Keratinocyte (primary cell): ENCODE data around the gene BSDC1. TPM values are rescaled to one million over a fixed set of nuclear protein-coding genes. Genes with fewer than 3 reads are reported as not detected.

Experiments used
- DNase-seq: peaks from one replicate; pipeline ENCODE4 v3.0.0-alpha.2; 2011; ENCODE audit warnings: low read depth, missing footprints, low spot score
- FAIRE-seq: peaks from 2 replicates; lab custom pipeline; 2011; peaks lifted over from hg19 to GRCh38; lab: Jason Lieb, UNC
- H2AFZ ChIP-seq: 2 replicates; pipeline ENCODE4 v1.6.0; 2012; ENCODE audit warnings: low read length, control low read depth, inconsistent platforms; ENCODE audit not compliant: control insufficient read depth
- H3K27ac ChIP-seq: 2 replicates; pipeline ENCODE4 v1.5.1; 2011; ENCODE audit warnings: low read length; ENCODE audit not compliant: control insufficient read depth, insufficient read depth
- H3K27me3 ChIP-seq: 3 replicates; pipeline ENCODE4 v1.6.0; 2011; ENCODE audit warnings: low read length; ENCODE audit not compliant: control insufficient read depth, insufficient read depth; ENCODE audit errors: extremely low read depth
- H3K36me3 ChIP-seq, 2 experiments: 2 replicates in 1 of 2; 3 replicates in 1 of 2; pipeline ENCODE4 v1.5.1; 2011; ENCODE audit warnings: low read length in 2 of 2, mild to moderate bottlenecking in 1 of 2; ENCODE audit not compliant: control insufficient read depth in 2 of 2, insufficient read depth in 2 of 2; ENCODE audit errors: extremely low read depth in 1 of 2
- H3K4me1 ChIP-seq: 3 replicates; pipeline ENCODE4 v1.5.1; 2011; ENCODE audit warnings: low read length; ENCODE audit not compliant: control insufficient read depth, insufficient read depth; ENCODE audit errors: extremely low read depth
- H3K4me2 ChIP-seq: 3 replicates; pipeline ENCODE4 v1.6.0; 2011; ENCODE audit warnings: low read depth, low read length; ENCODE audit not compliant: control insufficient read depth, insufficient read depth; ENCODE audit errors: extremely low read depth
- H3K4me3 ChIP-seq, 3 experiments: fragments of 200-600 bp in 1 of 3; sonication (generic) in 1 of 3; 2 replicates in 2 of 3; 3 replicates in 1 of 3; pipeline ENCODE4 v1.5.1; 2011 to 2016; ENCODE audit warnings: low read length in 3 of 3, mild to moderate bottlenecking in 3 of 3, control low read depth in 2 of 3, inconsistent platforms in 1 of 3, low read depth in 1 of 3, mixed read lengths in 1 of 3, mixed run types in 1 of 3, moderate library complexity in 1 of 3; ENCODE audit not compliant: control insufficient read depth in 2 of 3, insufficient read depth in 2 of 3; ENCODE audit errors: extremely low read depth in 1 of 3
- H3K79me2 ChIP-seq: 2 replicates; pipeline ENCODE4 v1.6.0; 2012; ENCODE audit warnings: low read length; ENCODE audit not compliant: control insufficient read depth, insufficient read depth
- H3K9ac ChIP-seq: 3 replicates; pipeline ENCODE4 v1.6.0; 2011; ENCODE audit warnings: low read length; ENCODE audit not compliant: control insufficient read depth, insufficient read depth; ENCODE audit errors: extremely low read depth
- H3K9me1 ChIP-seq: 3 replicates; pipeline ENCODE4 v1.6.0; 2011; ENCODE audit warnings: low read length; ENCODE audit not compliant: control insufficient read depth, insufficient read depth; ENCODE audit errors: extremely low read depth
- H3K9me3 ChIP-seq: 2 replicates; pipeline ENCODE4 v1.5.1; 2012; ENCODE audit warnings: low read depth, low read length; ENCODE audit not compliant: control insufficient read depth
- H4K20me1 ChIP-seq: 3 replicates; pipeline ENCODE4 v1.6.0; 2011; ENCODE audit warnings: low read length; ENCODE audit not compliant: control insufficient read depth, insufficient read depth; ENCODE audit errors: extremely low read depth
- EZH2 ChIP-seq: IDR thresholded peaks from one replicate; pipeline ENCODE4 v1.6.1; 2012; ENCODE audit warnings: inconsistent platforms, mild to moderate bottlenecking, low read length, moderate library complexity
- dilution Hi-C: fragments of 300-500 bp; cut with MboI; formaldehyde crosslinking; loops from one replicate; pipeline ENCODE4 v1.7.0; 2020; ENCODE audit warnings: low sequenced_read_pairs; ENCODE audit not compliant: extremely low pct_ligation_motif_present
- polyA plus RNA-seq, 5 experiments: library from polyadenylated mRNA; depleted of rRNA in 3 of 5; stranded (reverse) in 3 of 5; stranded (forward) in 1 of 5; unstranded in 1 of 5; fragments of >200 nt; gene quantifications; 1 replicate in 1 of 5; 2 replicates in 3 of 5; 3 replicates in 1 of 5; pipeline versions ENCODE4 v1.2.1 to v1.2.3, GENCODE V29; 2011 to 2012; ENCODE audit warnings: missing spikeins in 2 of 5, low read depth in 1 of 5, low replicate concordance in 1 of 5
- TF ChIP-seq, protein P1 (sequence below), 3 experiments: IDR thresholded peaks in 1 of 3; conservative IDR thresholded peaks in 1 of 3; optimal IDR thresholded peaks in 1 of 3; 2 replicates in 2 of 3; 3 replicates in 1 of 3; pipeline versions ENCODE3 to v1.5.1; 2011; ENCODE audit warnings: low read length in 3 of 3, mild to moderate bottlenecking in 3 of 3, moderate library complexity in 2 of 3, control low read depth in 1 of 3, inconsistent platforms in 1 of 3; ENCODE audit not compliant: insufficient read depth in 2 of 3; ENCODE audit errors: extremely low read depth in 1 of 3

BSDC1 gene
- polyA plus RNA-seq, 1 donor (not counting 4 experiments of a cell fraction or from before 2014, with no cell fraction given) = 38.1 TPM

DNA sequence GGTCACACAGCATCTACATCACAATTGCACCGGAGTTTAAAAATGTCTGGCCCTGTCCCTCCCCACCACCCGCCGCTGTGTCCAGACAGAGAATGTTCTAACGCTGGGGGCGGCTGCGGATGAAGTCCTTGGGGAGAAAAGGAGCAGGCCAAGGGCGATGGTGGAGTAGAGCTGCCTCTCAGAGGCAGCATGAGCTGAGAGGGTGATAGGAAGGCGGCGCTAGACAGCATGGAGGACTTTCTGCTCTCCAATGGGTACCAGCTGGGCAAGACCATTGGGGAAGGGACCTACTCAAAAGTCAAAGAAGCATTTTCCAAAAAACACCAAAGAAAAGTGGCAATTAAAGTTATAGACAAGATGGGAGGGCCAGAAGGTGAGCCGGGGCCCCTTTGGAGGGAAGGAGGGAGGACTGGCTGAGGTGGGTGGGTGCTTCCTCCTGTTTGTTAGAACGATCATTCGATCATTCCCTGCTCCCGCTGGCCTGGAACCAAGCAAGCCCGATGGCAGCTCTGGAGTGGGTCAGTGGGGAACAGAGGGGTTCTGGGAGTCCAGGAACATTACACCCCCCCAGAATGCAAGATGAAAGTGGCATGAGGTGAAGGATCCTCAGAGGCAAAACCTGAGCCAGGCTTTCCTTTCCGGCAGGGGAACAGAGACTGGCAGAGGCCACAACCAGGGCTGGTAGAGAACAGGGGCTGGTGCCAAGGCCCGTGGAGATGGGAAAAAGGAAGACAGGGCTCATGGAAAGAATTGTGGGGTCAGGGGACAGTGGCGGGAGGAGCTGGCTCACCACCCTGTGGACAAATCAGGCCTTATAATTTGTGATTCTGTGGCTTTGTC is 31.5 kb downstream of the BSDC1 start, which contains the start of the genes FAM229A and TSSK3:
TSS of gene FAM229A (minus strand) at position 12 of the 840 bp plus-strand sequence. CDS start 394 bp downstream, outside the sequence.
TSS of gene TSSK3 (plus strand) at position 66 of the 840 bp plus-strand sequence. CDS start at position 229, 163 bp downstream.
- H3K9ac ChIP-seq = peak within 1 kb of the TSS; percentile 34
- H4K20me1 ChIP-seq = no peaks in the 10 kb centered on the region
- H3K79me2 ChIP-seq = no peaks in the 10 kb centered on the region
- H3K9me1 ChIP-seq = no peaks in the 10 kb centered on the region
- no peak within 1 kb of the TSS for H3K27ac ChIP-seq
- no peak for TF ChIP-seq EZH2
- TF ChIP-seq, protein P1, sequence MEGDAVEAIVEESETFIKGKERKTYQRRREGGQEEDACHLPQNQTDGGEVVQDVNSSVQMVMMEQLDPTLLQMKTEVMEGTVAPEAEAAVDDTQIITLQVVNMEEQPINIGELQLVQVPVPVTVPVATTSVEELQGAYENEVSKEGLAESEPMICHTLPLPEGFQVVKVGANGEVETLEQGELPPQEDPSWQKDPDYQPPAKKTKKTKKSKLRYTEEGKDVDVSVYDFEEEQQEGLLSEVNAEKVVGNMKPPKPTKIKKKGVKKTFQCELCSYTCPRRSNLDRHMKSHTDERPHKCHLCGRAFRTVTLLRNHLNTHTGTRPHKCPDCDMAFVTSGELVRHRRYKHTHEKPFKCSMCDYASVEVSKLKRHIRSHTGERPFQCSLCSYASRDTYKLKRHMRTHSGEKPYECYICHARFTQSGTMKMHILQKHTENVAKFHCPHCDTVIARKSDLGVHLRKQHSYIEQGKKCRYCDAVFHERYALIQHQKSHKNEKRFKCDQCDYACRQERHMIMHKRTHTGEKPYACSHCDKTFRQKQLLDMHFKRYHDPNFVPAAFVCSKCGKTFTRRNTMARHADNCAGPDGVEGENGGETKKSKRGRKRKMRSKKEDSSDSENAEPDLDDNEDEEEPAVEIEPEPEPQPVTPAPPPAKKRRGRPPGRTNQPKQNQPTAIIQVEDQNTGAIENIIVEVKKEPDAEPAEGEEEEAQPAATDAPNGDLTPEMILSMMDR (optimal IDR thresholded peaks at IDR 0.05 in 1 of 3, IDR thresholded peaks at IDR 0.05 in 1 of 3, conservative IDR thresholded peaks at IDR 0.05 in 1 of 3; ENCODE audit: extremely low read depth in 1 of 3, insufficient read depth in 2 of 3, low read length in 3 of 3) = no peak
- H3K36me3 ChIP-seq = peaks cover 12 to 17% of the 10 kb centered on the region in 2 experiments
- H3K4me3 ChIP-seq = peak within 1 kb of the TSS; percentile 18 to 51 (median 36)
- H3K9me3 ChIP-seq = no peaks in the 10 kb centered on the region
- DNase-seq (no peak), FAIRE-seq (no peak)
- no peaks in the 10 kb centered on the region for H3K27me3 ChIP-seq
- peak within 1 kb of the TSS; percentile 73 for H3K4me2 ChIP-seq
- no peaks in the 10 kb centered on the region for H3K4me1 ChIP-seq
- dilution Hi-C loops = no loop called here
- no peak within 1 kb of the TSS for H2AFZ ChIP-seq

DNA sequence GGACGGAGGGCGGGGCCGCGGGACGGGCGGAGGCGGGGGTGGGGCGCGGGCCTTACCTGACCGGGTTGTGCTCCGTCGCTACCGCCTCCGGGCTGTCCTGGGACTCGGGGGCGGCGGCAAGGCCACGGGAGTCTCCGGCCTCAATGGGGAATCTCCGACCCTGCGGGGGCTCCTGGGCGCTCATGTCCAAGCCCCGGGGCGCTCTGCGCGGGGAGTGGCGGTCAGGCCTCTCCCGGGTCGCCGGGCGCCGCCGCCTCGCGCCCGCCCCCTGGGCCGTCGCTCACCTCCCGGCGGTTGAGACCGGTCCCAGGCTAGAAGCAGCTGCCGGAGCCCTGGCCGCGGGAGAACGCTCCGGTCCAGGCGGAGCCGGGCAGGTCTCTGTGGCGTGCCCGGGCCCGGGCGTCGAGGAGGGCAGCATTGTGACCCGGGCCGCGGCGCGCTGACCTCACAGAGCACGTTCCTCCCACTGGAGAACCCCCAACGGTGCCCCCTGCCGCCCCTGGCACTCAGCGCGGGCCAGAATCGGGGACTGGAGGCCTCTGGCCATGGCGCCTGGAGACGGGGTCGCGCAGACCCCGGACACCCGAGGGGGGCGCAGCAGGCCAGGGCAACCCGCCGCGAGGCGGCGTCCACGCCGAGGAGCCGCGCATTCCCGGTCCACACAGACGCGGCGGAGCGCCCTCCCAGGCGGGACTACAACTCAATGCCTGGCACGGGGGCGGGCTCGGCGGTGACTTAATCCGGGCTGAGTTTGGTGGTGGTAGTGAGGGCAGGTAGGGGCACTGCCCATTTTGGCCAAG is 32.4 kb downstream of the BSDC1 start:
- Histone ChIP-seq H3K9me3 (no peaks in the 10 kb centered on the region), H4K20me1 (no peaks in the 10 kb centered on the region), H3K4me2 (peak overlapping the region; percentile 73), H3K79me2 (no peaks in the 10 kb centered on the region), H3K4me3 (peak overlapping the region; percentile 18 to 51 (median 36)), H3K4me1 (no peaks in the 10 kb centered on the region), H3K9me1 (no peaks in the 10 kb centered on the region), H3K36me3 (peaks cover 11 to 12% of the 10 kb centered on the region in 2 experiments), H2AFZ (no peak overlapping the region), H3K27ac (no peak overlapping the region), H3K27me3 (no peaks in the 10 kb centered on the region), H3K9ac (peak overlapping the region; percentile 34)
- FAIRE-seq (no peak), DNase-seq (no peak)
- dilution Hi-C loops = no loop called here
- TF ChIP-seq, protein P1 (optimal IDR thresholded peaks at IDR 0.05 in 1 of 3, IDR thresholded peaks at IDR 0.05 in 1 of 3, conservative IDR thresholded peaks at IDR 0.05 in 1 of 3; ENCODE audit: extremely low read depth in 1 of 3, insufficient read depth in 2 of 3, low read length in 3 of 3) = peak in 2 of 3 experiments; percentile 26 to 54
- TF ChIP-seq EZH2 = no peak
